Activated B cell treated with CpG ODN at 0.5 μM for 24 hours (primary cell): Measurements from ENCODE around the gene ATG14. TPM values are rescaled to one million over a fixed set of nuclear protein-coding genes. Genes with fewer than 3 reads are reported as not detected.

Experiments used
- ATAC-seq: fragments of 200-7000 bp; cut with Tn5 transposase; one replicate; pipeline ENCODE4 v1.10.0; 2021; ENCODE audit warnings: low read depth, mild to moderate bottlenecking, moderate library complexity
- CTCF ChIA-PET: fragments of 350-600 bp; sonication (Branson Sonifier 250); formaldehyde crosslinking; loops from one replicate; lab custom pipeline; 2021; ENCODE audit warnings: antibody characterized with exemption; lab: Charles Lee
- POLR2A ChIA-PET: fragments of 350-600 bp; sonication (Branson Sonifier 250); formaldehyde crosslinking; loops from one replicate; lab custom pipeline; 2021; ENCODE audit warnings: antibody characterized with exemption; lab: Charles Lee
- DNase-seq: peaks from one replicate; pipeline ENCODE4 v3.0.0; 2022
- H3K27ac Mint-ChIP-seq: one replicate; pipeline ENCODE4 v1.8.0; 2020; ENCODE audit warnings: mixed read lengths
- H3K27me3 Mint-ChIP-seq: one replicate; pipeline ENCODE4 v1.8.0; 2021; ENCODE audit warnings: mixed read lengths
- H3K36me3 Mint-ChIP-seq: one replicate; pipeline ENCODE4 v1.8.0; 2021; ENCODE audit warnings: low read depth, mixed read lengths
- H3K4me1 Mint-ChIP-seq: one replicate; pipeline ENCODE4 v1.8.0; 2021; ENCODE audit warnings: mixed read lengths
- H3K4me3 Mint-ChIP-seq: one replicate; pipeline ENCODE4 v1.8.0; 2020; ENCODE audit warnings: mild to moderate bottlenecking, mixed read lengths
- H3K9me3 Mint-ChIP-seq: one replicate; pipeline ENCODE4 v1.8.0; 2020; ENCODE audit warnings: mixed read lengths
- CTCF ChIP-seq: fragments of 200-600 bp; IDR thresholded peaks from one replicate; pipeline ENCODE4 v1.8.0; 2022; ENCODE audit warnings: antibody characterized with exemption, mild to moderate bottlenecking
- intact Hi-C: fragments of 100-400 bp; cut with micrococcal nuclease; formaldehyde crosslinking; loops from one replicate; pipeline ENCODE4 v1.15.1; 2024
- total RNA-seq: library from RNA; stranded (reverse); gene quantifications from 2 replicates; pipeline ENCODE4 v1.2.3, GENCODE V29; 2022

ATG14 gene
- total RNA-seq, 1 donor from 2014 or later = 12.1 TPM

- Mint-ChIP-seq H3K27me3 (no peaks in the 10 kb centered on the region), H3K36me3 (no peaks in the 10 kb centered on the region), H3K9me3 (no peaks in the 10 kb centered on the region), H3K4me3 (no peak overlapping the region), H3K27ac (no peak overlapping the region), H3K4me1 (peaks cover 41% of the 10 kb centered on the region)
- intact Hi-C loops = no loop called here
- no peak for TF ChIP-seq CTCF
- DNase-seq (no peak), ATAC-seq (no peak)
- POLR2A ChIA-PET = no interaction called here
- CTCF ChIA-PET = interaction anchor here (1.8 kb wide), 1 partner anchor 12 kb away, joined by 7 read pairs; no protein-coding TSS in a partner anchor
These were observed 69.8 kb downstream of the ATG14 start for GRCh38 chr14:55341781-55342180.

GRCh38 chr14:55340482-55340881, 71.1 kb downstream of the ATG14 start:
- ChIA-PET POLR2A (no interaction called here), CTCF (interaction anchor here (0.6 kb wide), 1 partner anchor 776 kb away, joined by 3 read pairs; no protein-coding TSS in a partner anchor)
- TF ChIP-seq CTCF = no peak
- ATAC-seq = no peak
- intact Hi-C loops = no loop called here
- H3K4me3 Mint-ChIP-seq = no peak overlapping the region
- peaks cover 3% of the 10 kb centered on the region for H3K36me3 Mint-ChIP-seq
- no peak overlapping the region for H3K27ac Mint-ChIP-seq
- no peak for DNase-seq
- no peaks in the 10 kb centered on the region for H3K27me3 Mint-ChIP-seq
- no peaks in the 10 kb centered on the region for H3K9me3 Mint-ChIP-seq
- peaks cover 40% of the 10 kb centered on the region for H3K4me1 Mint-ChIP-seq

- Mint-ChIP-seq H3K9me3 (no peaks in the 10 kb centered on the region), H3K27me3 (no peaks in the 10 kb centered on the region), H3K36me3 (peaks cover 3% of the 10 kb centered on the region), H3K4me1 (peaks cover 40% of the 10 kb centered on the region), H3K4me3 (no peak overlapping the region), H3K27ac (no peak overlapping the region)
- ATAC-seq (no peak), DNase-seq (no peak)
- POLR2A ChIA-PET = no interaction called here
- TF ChIP-seq CTCF = no peak
- CTCF ChIA-PET = no interaction called here
- intact Hi-C loops = no loop called here
These were observed 71.9 kb downstream of the ATG14 start for GRCh38 chr14:55339770-55340169.

GRCh38 chr14:55336691-55337090, 74.9 kb downstream of the ATG14 start:
- Mint-ChIP-seq H3K4me1 (peaks cover 62% of the 10 kb centered on the region), H3K27me3 (no peaks in the 10 kb centered on the region), H3K4me3 (no peak overlapping the region), H3K27ac (no peak overlapping the region), H3K36me3 (peaks cover 3% of the 10 kb centered on the region), H3K9me3 (no peaks in the 10 kb centered on the region)
- DNase-seq (no peak), ATAC-seq (no peak)
- no peak for TF ChIP-seq CTCF
- intact Hi-C loops = no loop called here
- ChIA-PET POLR2A (no interaction called here), CTCF (no interaction called here)

- H3K36me3 Mint-ChIP-seq = peaks cover 3% of the 10 kb centered on the region
- no peak overlapping the region for H3K27ac Mint-ChIP-seq
- peaks cover 61% of the 10 kb centered on the region for H3K4me1 Mint-ChIP-seq
- H3K27me3 Mint-ChIP-seq = no peaks in the 10 kb centered on the region
- ChIA-PET CTCF (no interaction called here), POLR2A (no interaction called here)
- intact Hi-C loops = no loop called here
- ATAC-seq (no peak), DNase-seq (no peak)
- no peaks in the 10 kb centered on the region for H3K9me3 Mint-ChIP-seq
- no peak overlapping the region for H3K4me3 Mint-ChIP-seq
- TF ChIP-seq CTCF = no peak
These were observed 75.5 kb downstream of the ATG14 start for GRCh38 chr14:55336162-55336561.
